GM10248 (cell line): ENCODE measurements around the gene RIPOR2.

Experiments used
- CTCF ChIA-PET: fragments of 300-600 bp; sonication (Branson Sonifier 250); formaldehyde crosslinking; extraction: SDS; loops from one replicate; lab custom pipeline; 2021; ENCODE audit warnings: antibody characterized with exemption; lab: Yijun Ruan, JAX
- POLR2A ChIA-PET: fragments of 350-650 bp; sonication (Branson Sonifier 250); formaldehyde crosslinking; extraction: SDS; loops from one replicate; lab custom pipeline; 2020; ENCODE audit warnings: antibody characterized with exemption; lab: Yijun Ruan, JAX
- DNase-seq: peaks from one replicate; pipeline ENCODE4 v3.0.0; 2012; ENCODE audit errors: extremely low spot score
- TF ChIP-seq, protein P1 (sequence below): IDR thresholded peaks from 2 replicates; pipeline ENCODE4 v1.5.1; 2012; ENCODE audit warnings: mild to moderate bottlenecking, low read depth; ENCODE audit errors: extremely low read depth, missing control alignments, control extremely low read depth

RIPOR2 gene

DNA sequence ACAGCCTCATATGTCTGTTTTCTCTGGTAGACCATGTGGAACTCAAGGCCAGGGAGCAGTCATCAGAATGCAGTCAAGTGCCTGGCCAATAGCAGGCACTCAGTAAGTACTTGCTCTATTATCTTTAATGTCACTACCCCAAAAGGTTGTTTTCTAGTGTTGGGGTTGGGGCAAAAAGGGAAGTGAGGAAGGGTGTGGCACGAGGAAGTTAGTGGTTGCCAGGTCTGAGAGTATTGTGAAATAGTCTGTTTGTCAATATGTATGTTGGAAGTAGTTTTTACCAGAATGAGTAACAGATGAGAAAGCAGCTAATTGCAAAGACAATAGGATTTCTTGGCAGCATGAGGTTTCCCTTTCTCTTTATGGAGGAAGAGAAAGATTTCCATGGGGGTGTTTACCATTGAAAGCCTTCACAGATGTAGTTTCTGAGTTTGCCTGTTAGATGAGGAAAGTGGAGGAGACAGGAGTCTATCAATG lies 77.5 kb downstream of the RIPOR2 start:
- peak; percentile 24 for DNase-seq
- CTCF ChIA-PET = interaction anchor here (0.9 to 8.8 kb wide), 13 partner anchors 10 to 213 kb away, joined by 3 to 122 read pairs (median 19); no protein-coding TSS in a partner anchor
- POLR2A ChIA-PET = no interaction called here
- TF ChIP-seq, protein P1, sequence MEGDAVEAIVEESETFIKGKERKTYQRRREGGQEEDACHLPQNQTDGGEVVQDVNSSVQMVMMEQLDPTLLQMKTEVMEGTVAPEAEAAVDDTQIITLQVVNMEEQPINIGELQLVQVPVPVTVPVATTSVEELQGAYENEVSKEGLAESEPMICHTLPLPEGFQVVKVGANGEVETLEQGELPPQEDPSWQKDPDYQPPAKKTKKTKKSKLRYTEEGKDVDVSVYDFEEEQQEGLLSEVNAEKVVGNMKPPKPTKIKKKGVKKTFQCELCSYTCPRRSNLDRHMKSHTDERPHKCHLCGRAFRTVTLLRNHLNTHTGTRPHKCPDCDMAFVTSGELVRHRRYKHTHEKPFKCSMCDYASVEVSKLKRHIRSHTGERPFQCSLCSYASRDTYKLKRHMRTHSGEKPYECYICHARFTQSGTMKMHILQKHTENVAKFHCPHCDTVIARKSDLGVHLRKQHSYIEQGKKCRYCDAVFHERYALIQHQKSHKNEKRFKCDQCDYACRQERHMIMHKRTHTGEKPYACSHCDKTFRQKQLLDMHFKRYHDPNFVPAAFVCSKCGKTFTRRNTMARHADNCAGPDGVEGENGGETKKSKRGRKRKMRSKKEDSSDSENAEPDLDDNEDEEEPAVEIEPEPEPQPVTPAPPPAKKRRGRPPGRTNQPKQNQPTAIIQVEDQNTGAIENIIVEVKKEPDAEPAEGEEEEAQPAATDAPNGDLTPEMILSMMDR = no peak

DNA sequence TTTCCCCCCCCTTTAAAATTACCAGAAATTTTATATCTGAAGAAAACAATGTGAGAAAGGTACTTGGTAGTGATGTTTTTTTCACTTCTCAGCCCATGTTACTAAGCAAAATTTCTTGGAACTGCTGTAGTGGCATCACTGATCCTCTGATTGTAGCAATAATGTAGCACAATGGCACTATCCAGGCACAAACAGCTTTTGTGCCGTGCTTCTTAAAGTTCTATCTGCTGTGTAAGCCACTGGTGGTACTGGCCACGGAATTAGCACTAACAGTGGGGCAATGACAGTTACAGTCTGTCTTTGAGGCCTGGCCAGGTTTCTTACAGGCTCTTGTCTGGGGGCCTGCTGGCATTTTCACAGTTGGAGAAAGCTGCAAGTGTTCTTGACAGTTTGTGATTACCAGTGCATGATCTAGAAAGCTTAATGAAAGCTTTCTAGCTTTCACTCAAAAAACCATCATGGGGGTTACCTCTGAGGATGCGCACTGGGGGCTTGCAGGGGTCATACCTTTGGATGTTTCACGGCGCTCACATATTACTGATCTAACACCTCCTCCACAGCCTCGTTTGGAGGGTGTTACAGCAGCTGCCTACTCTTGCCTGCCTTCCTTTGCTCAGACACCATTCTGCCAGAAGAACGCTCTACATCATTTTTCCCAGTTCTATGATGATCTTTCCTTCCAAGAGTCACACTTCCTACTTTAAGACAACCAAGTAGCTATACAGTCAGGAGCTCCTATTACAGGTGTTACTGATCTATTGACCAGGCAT lies 78.7 kb downstream of the RIPOR2 start:
- POLR2A ChIA-PET = no interaction called here
- TF ChIP-seq, protein P1 = no peak
- CTCF ChIA-PET = interaction anchor here (0.8 to 8.8 kb wide), 26 partner anchors 9 to 225 kb away, joined by 3 to 122 read pairs (median 8); partner anchors contain the start of gene ARMH2
- no peak for DNase-seq

DNA sequence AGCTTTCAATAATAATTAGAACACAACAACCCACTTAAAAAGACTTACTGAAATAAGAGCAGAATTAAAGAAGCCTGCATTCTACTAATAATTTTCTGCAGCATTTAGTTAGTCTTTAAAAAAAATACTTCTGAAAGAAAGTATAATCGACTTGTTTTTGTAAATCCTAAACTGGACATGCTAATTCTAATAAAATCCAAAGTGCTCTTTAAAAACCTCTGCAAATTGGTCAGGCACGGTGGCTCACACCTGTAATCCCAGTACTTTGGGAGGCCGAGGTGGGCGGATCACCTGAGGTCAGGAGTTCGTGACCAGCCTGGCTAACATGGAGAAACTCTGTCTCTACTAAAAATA lies 79.5 kb downstream of the RIPOR2 start:
- no peak for DNase-seq
- CTCF ChIA-PET = interaction anchor here (0.7 to 8.8 kb wide), 43 partner anchors 12 to 309 kb away, joined by 3 to 122 read pairs (median 5); no protein-coding TSS in a partner anchor
- POLR2A ChIA-PET = no interaction called here
- TF ChIP-seq, protein P1 = no peak

DNA sequence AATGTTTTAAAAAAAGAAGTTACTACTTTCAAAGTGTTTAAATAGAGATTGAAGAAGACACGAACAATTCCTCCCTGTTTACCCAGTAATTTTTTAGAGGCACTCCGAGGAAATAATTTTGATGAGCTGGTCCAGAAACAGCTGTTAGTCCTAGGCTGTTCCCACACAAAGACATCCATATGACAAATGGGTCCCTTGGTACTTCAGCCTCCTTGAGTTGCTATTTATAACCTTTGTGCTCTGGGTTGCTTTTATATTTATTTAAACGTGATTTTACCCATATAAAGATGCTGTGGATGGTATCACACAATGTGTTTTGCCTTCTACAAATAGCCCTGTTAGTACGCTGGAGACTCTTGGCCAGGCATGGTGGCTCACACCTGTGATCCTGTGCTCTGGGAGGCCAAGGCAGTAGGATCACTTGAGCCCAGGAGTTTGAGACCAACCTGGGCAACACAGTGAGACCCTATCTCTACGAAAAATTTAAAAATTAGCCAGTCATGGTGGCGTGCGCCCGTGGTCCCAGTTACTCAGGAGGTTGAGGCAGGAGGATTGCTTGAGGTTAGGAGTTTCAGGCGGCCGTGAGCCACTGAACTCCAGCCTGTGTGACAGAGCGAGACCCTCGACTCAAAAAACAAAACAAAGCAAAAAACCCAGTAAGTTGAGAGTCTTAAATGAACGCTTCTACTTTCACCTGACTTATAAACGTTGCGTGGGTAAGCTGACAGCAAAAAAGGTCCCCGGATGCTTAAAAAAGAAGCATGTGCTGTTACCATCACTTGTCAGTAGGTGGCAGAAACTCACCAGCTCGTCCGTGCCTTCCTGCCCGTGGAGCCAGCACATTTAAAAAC lies 80.1 kb downstream of the RIPOR2 start:
- TF ChIP-seq, protein P1 = peak; percentile 81
- ChIA-PET POLR2A (interaction anchor here (0.5 kb wide), 1 partner anchor 187 kb away, joined by 3 read pairs; no protein-coding TSS in a partner anchor), CTCF (interaction anchor here (0.7 to 8.8 kb wide), 43 partner anchors 11 to 309 kb away, joined by 3 to 122 read pairs (median 5); no protein-coding TSS in a partner anchor)
- DNase-seq = peak; percentile 78

DNA sequence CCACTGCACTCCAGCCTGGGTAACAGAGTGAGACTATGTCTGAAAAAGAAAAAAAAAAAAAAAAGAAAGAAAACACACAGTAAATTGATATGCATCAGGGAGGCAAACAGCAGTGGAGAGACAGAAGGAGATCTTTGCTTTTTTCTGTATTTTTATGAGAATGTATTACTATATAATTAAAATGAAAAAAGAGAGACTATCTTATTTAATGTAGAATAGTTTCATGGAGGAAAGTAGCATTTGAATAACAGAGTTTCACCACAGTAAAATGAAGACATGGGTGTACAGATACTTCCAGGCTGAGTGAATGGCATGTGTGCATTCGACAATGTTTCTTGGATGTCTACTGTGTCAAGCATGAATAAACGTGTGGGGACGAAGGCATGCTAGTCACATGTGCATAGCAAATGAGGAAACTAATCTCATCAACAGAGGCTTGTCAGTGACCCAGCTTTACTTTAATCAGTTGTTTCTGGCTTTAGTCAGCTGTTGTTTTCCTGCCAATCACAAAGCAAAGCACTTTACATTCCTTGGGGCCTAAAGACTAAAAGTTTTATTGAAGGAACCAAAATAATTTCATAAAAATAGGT lies 81.6 kb downstream of the RIPOR2 start:
- TF ChIP-seq, protein P1 = no peak
- ChIA-PET CTCF (interaction anchor here (0.7 to 8.8 kb wide), 5 partner anchors 9 to 215 kb away, joined by 3 to 122 read pairs (median 31); no protein-coding TSS in a partner anchor), POLR2A (interaction anchor here (0.7 kb wide), 1 partner anchor 66 kb away, joined by 7 read pairs; no protein-coding TSS in a partner anchor)
- no peak for DNase-seq
